HG03060 (cell line): ENCODE data around the gene RTP3.
"Not testable (repeated sequence)": the region's sequence is repeated elsewhere in the genome, so short reads cannot be mapped to it uniquely, and the experiment has no call there.

Source experiments
- ATAC-seq: cut with Tn5 transposase; IDR thresholded peaks from one replicate; pipeline ENCODE4 v1.9.1; 2021; ENCODE audit warnings: low read depth, moderate number of reproducible peaks; ENCODE audit not compliant: unreplicated experiment

The RTP3 gene

DNA sequence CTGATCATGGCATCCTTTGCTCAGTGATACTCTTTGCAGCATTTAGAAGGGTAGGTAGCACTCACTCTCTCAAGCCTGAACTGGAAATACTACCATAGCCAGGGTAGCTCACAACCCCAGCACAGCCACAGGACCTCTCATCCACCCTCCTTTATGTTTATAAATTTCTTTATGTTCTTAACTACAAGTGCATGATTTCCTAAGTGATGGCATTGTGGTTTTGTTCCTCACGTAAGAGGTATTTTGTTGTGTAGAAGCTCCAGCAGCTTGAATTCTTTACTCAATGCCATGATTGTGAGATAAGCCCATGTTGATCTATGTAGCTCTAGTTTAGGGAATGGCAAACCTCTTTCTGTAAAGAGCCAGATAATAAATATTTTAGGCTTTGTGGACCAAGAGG is 7.9 kb upstream of the RTP3 start:
- no peak for ATAC-seq

DNA sequence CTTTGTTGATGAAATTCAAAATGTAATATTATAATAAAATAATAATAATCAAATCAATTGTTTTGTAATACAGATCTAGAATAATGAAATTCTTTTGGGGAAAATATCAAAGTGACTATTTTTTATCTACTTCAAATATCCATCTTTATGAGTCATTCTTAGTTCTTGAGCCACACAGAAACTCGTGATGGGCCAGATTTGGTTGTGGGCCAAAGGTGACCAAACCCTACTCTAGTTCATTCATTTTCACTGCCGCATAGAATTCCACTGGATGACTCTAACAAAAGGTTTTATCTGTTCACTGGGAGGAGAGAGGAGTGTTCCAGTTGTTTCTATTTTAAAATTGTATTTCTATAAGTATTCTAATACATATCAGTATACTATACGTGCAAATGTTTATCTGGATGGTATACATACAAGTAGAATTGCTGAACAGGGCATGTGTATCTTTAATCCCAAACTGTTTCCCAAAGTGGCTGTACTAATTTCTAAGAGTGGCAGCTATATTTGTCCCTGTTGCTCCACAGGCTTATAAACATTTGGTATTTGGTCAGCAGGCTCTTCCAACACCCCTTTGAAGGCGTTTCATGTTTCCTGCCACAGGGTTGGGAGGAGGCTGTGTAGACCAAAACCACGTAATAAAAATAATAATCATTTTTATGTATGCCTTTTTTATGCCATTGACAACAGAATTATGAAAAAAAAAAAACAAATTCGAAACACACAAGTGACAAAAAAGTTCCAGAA is 7.3 kb upstream of the RTP3 start:
- ATAC-seq, result no peak

DNA sequence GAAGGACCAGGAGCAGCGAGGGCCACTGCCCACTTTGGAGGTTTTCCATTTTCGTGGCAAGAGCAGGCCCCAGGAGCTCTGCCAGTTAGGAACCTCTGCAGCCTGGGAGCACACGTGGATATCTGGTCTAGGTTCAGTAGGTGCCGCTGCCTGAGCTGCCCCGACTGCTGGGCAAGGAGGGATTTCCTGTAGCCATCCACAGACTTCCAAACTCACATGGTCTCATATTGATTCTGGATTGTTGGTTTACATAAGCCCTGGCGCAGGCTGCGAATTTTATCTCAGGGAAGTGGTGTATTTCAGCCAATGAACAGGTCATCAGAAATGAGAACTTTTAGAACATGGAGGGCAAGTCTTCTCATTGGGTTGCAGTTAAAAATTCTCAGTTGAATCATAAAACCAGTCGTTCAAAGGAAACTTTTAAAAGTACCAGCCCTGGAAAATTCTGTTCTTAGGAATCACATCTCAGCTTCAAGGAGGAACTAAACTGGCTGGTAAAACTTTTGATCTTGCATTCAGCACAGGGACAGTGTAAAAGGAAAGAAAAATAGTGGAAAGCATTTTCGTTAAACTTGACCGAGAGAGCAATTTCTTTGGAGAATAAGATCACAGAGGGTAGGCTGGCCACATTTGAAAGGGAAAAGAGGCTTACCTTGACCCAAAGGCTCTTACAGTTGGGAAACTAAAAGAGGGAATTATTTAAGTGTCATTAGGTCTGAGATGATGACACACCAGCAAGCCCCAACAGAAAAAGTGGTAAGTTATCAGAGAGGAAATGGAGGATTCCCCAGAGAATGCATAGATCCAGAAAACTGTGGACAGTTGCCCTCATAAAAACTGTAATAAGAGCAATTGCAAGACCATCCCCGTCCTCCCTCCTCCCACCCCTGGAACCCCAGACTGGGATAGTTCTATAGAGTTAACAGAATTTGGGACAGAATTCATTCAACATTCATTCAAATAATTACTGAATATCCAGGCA is 6.4 kb upstream of the RTP3 start:
- no peak for ATAC-seq

GRCh38 chr3:46492890-46493547 is 4.8 kb upstream of the RTP3 start:
- no peak for ATAC-seq

GRCh38 chr3:46494491-46494890 is 3.3 kb upstream of the RTP3 start:
- ATAC-seq, result not testable (repeated sequence)

GRCh38 chr3:46495901-46496456 is 1.8 kb upstream of the RTP3 start:
- no peak for ATAC-seq

DNA sequence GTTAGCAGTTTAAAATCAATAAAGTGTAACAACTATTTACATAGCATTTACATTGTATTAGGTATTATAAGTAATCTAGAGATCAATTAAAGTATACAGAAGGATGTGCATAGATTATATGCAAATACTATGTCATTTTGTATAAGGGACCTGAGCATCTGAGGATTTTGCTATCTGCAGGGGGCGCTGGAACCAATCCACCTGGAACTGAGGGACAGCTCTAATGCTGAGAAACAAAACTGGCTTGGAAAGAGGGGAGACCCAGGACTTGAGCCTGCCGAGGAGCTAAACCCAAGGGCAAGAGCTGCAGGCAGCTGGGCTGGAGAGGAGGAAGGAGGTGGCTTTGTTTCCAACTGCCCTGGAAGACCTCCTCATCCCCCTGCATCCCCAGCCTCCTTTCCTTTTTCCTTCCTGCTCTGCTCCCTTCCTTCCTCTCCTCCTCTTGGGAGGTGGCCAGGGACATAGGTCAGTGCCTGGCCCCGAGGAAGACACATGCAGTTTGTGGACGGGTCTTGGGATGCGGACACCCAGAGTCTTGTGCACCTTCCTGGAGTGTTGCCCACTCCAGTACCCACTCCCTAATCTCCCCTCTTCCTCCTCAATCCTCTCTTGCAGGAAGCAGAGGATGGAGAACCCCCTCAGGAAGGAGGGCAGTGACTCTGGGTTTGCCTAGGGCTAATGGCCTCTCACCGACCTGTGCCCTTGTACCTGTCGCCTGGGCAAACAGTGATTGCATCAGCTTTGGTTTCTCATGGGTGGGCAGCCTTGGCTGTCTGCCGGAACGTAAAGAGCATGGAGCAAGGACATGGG is 825 bp upstream of the RTP3 start:
- no peak for ATAC-seq

DNA sequence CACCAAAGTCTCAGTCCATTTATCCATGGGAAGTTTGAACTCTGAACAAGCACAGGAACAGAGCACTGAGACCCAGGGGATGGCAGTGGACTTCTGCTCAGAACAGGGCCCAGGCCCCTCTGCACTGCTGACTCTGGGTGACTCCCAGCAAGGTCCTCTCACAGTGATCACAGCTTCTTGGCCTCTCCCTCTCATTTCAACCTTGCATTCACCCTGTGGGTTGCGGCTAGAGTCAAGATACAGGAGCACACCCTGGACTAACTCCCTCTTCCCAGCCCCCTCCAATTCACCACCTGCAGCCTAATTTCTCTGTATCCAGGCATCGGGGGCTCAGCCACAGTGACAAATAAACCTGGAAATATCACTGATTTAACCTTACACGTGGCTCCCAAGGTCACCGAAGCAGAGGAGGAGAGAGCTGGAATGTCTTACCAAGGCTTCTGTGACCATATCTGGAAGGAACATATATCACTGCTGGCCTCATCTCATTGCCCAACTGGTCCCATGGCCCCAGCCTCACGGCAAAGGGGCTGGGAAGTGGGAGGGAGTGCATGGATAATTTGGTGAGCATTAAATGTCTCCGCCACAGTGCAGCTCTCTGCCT is 1.2 kb downstream of the RTP3 start:
- ATAC-seq, result no peak

DNA sequence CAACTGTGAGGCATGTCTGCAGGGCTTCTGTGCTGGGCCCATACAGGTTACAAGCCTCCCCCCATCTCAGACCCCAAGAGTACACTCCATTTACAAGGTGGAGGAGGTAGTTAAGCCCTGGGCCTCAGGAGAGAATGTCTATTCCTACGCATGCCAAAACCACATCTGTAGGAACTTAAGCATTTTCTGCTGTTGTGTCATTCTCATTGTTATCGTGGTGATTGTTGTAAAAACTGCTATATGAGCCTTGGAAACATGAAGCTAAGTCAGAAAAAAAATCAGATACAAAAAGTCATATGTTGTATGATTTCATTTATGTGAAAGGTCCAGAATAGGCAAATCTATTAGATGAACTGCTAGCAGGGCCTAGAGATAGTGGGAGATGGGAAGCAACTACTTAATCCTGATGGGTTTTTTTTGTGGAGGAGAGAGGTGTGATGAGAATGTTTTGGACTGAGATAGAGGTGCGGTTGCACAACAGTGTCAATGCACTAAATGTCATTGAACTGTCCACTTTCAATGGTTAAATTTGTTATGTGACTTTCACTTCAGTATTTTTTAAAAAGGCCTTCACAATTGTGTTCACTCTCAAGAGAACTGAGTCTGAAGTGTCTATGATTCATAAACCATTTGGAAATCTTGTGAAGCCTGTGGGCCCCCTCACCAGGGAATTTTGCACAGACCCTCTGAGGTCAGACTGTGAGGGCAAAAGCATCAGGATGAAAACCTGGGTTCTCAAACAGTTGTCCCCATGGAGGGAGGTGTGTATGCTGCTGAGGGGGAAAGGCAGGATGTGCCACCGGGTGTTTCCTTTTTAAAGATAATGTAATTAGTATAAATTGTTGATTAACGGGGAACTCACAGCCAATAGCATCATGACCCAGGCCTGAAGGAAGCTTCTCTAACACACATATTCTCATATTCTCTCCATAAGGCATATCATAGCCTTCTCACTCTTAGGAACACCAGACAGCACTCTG is 3.2 kb downstream of the RTP3 start:
- no peak for ATAC-seq

DNA sequence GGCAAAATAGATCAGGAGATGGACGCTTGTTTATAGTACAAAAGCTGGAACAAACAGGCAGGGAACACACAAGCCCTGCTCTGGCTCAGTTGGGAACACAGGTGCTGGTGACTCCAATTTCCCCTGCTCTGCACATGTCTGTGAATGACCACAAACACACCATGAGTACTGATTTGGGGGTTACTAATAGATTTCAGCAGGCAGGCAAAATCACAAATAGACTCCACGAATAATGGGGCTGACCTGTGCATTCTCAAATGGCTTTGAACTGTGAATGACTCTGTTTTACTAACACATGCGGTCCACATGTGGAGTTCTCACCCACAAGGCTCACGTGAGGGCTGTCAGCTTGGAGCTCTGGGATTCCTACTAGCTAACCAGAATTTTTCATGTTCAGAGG is 3.9 kb downstream of the RTP3 start:
- ATAC-seq, result no peak

DNA sequence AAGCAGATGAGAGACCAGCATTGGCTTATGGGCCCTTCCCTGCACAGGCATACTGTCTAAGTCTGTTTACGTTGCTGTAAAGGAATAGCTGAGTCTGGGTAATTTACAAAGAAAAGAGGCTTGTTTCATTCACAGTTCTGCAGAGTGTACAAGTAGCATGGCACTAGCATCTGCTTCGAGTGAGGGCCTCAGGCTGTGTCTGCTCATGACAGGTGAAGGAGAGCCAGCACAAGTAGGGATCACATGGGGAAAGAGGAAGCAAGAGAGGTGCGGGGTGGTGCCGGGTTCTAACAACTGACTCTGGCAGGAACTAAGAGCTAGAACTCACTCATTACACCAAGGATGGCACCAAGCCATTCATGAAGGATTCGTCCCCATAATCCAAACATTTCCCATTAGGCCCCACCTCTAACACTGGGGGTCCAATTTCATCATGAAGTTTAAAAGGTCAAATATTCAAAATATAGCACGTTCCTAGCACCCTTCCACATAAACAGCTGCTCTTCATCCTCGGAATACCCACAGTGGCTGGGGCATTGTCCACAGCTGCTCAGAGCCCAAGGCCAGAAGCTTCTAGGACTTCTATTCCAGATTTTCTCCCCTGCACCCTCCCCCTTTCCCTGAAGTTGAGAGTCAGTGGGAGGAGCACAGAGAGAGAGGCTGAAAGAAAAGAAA is 5.6 kb downstream of the RTP3 start:
- no peak for ATAC-seq

DNA sequence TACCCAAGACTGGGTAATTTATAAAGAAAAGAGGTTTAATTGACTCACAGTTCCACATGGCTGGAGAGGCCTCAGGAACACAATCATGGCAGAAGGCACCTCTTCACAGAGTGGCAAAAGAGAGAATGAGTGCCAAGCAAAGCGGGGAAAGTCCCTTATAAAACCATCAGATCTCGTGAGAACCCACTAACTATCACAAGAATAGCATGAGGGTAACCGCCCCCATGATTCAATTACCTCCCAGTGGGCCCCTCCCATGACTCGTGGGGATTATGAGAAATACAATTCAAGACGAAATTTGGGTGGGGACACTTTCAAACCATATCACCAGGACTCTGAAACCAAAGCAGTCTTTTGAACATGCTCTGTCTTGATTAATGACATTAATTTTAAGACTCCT is 7.0 kb downstream of the RTP3 start:
- no peak for ATAC-seq

GRCh38 chr3:46505953-46506352 is 8.2 kb downstream of the RTP3 start:
- ATAC-seq, result no peak

DNA sequence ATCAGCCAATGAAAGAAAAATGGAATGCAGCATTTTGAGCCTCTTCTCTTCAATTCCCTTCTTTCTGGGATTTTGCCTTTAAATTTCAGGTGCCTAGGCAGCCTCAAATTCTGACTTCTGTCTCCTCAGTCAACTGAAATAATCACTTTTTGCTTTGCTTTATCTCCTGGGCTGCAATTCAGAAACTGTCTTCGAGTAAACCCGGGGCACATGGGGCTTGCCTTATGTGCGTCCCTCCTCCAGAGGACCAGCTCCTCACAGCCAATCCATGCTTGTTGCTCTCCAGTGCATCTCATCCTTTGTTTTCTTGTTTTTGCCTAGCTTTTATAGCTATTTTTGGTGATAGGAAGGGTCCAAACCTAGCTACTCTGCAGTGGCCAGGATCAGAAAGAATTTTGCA is 8.8 kb downstream of the RTP3 start:
- no peak for ATAC-seq

- no peak for ATAC-seq
These were observed 11.2 kb downstream of the RTP3 start for GRCh38 chr3:46508850-46509591.

DNA sequence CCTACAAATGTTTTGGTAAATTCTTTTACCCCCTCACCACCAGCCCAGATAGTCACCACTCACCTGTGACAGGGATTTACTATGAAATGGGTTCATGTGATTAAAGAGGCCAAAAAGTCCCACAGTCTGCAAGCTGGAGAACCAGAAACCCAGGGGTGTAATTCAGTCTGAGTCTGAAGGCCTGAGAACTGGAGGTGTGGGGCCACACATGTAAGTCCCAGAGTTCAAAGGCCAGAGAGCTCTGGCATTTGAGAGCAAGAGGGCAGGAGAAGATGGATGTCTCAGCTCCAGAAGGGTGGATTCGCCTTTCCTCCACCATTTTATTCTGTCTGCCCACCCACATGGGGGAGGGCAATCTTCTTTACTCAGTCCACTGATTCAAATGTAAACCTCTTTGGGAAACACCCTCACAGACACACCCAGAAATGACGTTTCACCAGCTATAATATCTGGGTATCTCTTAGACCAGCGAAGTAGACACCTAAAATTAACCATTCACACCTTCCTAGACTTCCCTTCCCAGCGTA is 11.9 kb downstream of the RTP3 start:
- ATAC-seq, result no peak

DNA sequence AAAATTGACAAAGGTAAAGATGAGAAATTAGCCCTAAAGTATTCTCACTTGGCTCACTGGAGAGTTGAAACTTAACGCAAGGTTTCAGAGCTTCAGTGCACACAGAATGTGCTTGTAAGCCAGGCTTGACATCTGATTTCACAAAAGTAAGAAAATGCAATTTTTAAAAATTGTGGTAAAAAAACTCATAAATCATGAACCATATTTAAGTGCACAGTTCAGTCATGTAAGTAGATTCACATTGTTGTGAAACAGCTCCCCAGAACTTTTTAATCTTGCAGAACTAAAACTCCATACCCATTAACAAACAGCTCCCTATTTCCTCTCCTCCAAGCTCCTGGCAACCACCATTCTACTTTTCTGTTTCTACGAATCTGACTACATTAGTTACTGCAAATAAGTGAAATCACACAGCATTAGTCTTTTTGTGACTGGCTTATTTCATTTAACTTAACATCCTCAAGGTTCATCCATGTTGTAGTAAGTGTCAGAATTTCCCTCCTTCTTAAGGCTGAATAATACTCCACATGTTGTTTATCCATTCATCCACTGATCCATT is 14.5 kb downstream of the RTP3 start:
- no peak for ATAC-seq
